ENCODE results near the gene G3BP1. TPM values are rescaled to one million over a fixed set of nuclear protein-coding genes. Genes with fewer than 3 reads are reported as not detected.
A peak's percentile ranks its signal among the peaks of the same experiment; 100 is the strongest.

The G3BP1 gene
- total RNA-seq, 2 donors from 2014 or later, result 57.1 to 60.9 TPM

DNA sequence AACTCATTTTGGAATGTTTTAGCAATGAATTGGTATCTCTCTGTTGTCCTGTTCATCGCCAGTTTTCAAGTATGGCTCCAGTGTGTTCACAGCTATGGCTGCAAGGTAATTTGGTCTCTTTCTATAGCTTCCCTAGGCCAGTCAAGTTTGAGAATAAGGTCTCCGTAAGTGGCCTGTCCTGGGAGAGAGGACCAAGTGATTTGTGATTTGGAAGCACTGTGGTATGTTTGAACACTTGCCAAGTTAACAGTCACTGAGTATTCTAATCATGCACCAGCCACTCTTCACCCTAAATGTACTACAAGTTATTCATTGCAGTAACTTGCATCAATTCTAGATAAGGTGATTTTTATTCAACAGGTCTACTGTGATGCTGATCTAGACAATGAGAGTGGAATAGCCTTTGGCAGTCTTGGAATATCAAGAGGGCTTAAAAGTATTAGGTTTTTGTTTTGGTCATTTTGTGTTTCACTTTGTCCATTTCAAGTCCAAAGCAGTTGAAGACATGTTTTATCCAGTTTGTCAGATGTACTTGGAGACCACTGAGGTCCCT, 41.1 kb downstream of the G3BP1 start:
- H3K36me3 ChIP-seq, result peaks cover 8% of the 10 kb centered on the region
- no peak overlapping the region for H3K4me3 ChIP-seq
- H3K27ac ChIP-seq, result peak overlapping the region; percentile 32 to 79
- H3K9me3 ChIP-seq, result no peaks in the 10 kb centered on the region
- DNase-seq (ENCODE audit: low spot score), result no peak
- H3K4me1 ChIP-seq, result peaks cover 0 to 41% of the 10 kb centered on the region in 2 donors
- TF ChIP-seq, protein P1, sequence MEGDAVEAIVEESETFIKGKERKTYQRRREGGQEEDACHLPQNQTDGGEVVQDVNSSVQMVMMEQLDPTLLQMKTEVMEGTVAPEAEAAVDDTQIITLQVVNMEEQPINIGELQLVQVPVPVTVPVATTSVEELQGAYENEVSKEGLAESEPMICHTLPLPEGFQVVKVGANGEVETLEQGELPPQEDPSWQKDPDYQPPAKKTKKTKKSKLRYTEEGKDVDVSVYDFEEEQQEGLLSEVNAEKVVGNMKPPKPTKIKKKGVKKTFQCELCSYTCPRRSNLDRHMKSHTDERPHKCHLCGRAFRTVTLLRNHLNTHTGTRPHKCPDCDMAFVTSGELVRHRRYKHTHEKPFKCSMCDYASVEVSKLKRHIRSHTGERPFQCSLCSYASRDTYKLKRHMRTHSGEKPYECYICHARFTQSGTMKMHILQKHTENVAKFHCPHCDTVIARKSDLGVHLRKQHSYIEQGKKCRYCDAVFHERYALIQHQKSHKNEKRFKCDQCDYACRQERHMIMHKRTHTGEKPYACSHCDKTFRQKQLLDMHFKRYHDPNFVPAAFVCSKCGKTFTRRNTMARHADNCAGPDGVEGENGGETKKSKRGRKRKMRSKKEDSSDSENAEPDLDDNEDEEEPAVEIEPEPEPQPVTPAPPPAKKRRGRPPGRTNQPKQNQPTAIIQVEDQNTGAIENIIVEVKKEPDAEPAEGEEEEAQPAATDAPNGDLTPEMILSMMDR (IDR thresholded peaks at IDR 0.05), result no peak
- H3K27me3 ChIP-seq, result no peaks in the 10 kb centered on the region

DNA sequence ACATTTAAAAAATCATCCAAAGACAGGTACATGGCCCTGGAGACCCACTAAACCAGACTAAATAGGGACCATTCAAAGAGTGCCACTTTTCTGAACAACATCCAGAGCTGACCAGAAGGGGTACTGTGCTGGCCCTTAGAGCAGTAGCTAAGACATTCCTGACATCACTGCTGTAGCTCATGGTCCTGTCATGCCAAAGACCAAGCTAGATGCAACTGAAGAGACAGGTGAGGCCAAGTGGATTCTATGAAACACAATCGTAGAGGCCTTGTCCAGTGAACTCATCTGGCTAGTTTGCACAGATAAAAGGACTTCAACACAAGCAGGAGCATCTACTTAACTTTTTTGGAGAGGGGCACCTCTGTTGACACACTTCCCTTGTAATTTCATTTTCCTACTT, 43.3 kb downstream of the G3BP1 start:
- Histone ChIP-seq H3K4me1 (peaks cover 0 to 29% of the 10 kb centered on the region in 2 donors), H3K9me3 (no peaks in the 10 kb centered on the region), H3K27ac (no peak overlapping the region), H3K27me3 (no peaks in the 10 kb centered on the region), H3K4me3 (no peak overlapping the region), H3K36me3 (peaks cover 5% of the 10 kb centered on the region)
- DNase-seq (ENCODE audit: low spot score), result no peak
- TF ChIP-seq, protein P1 (IDR thresholded peaks at IDR 0.05), result no peak

DNA sequence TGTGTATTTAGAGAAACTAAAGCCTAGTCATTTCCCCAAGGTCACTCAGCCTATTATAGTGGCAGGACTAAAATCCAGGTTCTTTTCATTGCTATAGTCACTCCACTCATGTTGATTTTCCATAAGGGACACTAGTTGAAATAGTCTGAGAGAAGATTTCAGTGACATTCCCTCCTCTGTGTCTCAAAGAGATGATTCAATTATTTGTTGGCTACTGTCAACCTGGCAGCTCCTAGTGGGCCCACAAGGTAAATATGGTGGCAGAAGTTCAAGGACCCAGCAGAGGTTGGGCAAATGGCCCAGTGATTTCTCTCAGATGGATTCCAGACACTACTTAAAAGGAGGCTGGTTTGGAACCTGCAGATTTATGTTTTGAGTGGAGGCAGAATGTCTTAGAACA, 48.1 kb downstream of the G3BP1 start:
- Histone ChIP-seq H3K36me3 (no peaks in the 10 kb centered on the region), H3K27me3 (no peaks in the 10 kb centered on the region), H3K4me1 (peaks cover 0 to 5% of the 10 kb centered on the region in 2 donors), H3K9me3 (no peaks in the 10 kb centered on the region), H3K4me3 (no peak overlapping the region), H3K27ac (no peak overlapping the region)
- TF ChIP-seq, protein P1 (IDR thresholded peaks at IDR 0.05), result no peak
- no peak for DNase-seq (ENCODE audit: low spot score)

DNA sequence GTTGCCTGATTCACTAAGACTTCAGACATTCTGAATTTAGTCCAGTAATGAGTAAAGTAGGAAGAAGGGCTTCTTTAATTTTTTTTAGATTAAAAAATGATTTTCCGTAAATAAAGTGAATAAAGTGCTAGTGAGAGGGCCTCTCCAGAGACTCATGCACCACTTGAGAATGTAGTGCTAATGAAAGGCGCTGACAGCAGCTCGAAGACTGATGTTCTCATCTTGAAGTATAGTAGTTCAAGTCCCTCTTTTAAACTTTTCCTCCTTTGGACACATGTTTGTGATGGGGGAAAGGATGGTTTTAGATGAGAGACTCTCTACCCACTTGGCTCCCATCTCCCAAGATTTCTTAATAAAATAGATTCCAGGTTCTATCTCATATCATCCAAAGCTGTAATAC, 48.5 kb downstream of the G3BP1 start:
- H3K4me3 ChIP-seq, result no peak overlapping the region
- TF ChIP-seq, protein P1 (IDR thresholded peaks at IDR 0.05), result no peak
- H3K36me3 ChIP-seq, result no peaks in the 10 kb centered on the region
- H3K9me3 ChIP-seq, result no peaks in the 10 kb centered on the region
- no peak for DNase-seq (ENCODE audit: low spot score)
- no peak overlapping the region for H3K27ac ChIP-seq
- H3K4me1 ChIP-seq, result peaks cover 0 to 5% of the 10 kb centered on the region in 2 donors
- H3K27me3 ChIP-seq, result no peaks in the 10 kb centered on the region

DNA sequence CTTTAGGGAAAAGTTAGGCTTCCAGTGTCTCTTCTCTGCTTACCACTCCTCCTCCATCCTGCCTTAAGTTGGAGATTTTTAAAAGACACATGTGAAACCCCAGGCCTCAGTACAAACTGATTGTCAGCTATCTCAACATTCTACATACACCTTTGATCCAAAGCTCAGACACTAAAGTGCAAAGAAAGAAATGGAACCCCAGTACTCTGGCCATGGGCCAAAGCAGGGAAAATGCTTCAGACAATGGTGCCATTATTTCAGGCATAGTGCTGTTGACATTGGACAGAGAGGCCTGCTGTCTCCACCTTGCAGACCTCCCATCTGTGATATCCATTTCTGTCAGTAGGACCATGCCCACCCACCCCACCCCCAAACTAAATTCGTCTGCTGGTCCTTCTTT, 49.1 kb downstream of the G3BP1 start:
- H3K4me3 ChIP-seq, result no peak overlapping the region
- no peaks in the 10 kb centered on the region for H3K9me3 ChIP-seq
- H3K27me3 ChIP-seq, result no peaks in the 10 kb centered on the region
- DNase-seq (ENCODE audit: low spot score), result no peak
- TF ChIP-seq, protein P1 (IDR thresholded peaks at IDR 0.05), result no peak
- no peaks in the 10 kb centered on the region for H3K36me3 ChIP-seq
- H3K27ac ChIP-seq, result no peak overlapping the region
- peaks cover 0 to 5% of the 10 kb centered on the region in 2 donors for H3K4me1 ChIP-seq

DNA sequence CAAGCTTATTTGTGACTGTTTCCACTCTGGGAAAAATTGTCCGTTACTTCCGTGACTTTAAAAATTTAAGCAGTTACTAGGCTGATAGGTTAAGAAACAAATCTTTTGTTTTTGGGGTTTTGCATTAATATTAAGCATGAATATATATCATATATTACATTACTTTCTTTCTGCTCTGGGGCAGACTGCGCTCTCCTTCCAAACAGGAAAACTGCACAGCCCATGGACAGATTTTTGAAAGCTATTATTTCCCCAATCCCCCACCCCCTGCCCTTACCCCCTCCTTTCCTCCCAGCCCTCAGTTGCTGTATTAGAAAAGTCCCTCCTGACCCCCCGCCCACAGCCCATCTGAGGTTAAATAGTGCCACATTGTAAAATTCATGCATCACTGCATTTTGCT, 50.4 kb downstream of the G3BP1 start:
- no peaks in the 10 kb centered on the region for H3K36me3 ChIP-seq
- H3K27ac ChIP-seq, result no peak overlapping the region
- H3K27me3 ChIP-seq, result no peaks in the 10 kb centered on the region
- TF ChIP-seq, protein P1 (IDR thresholded peaks at IDR 0.05), result no peak
- peaks cover 0 to 5% of the 10 kb centered on the region in 2 donors for H3K4me1 ChIP-seq
- no peak for DNase-seq (ENCODE audit: low spot score)
- H3K4me3 ChIP-seq, result no peak overlapping the region
- H3K9me3 ChIP-seq, result no peaks in the 10 kb centered on the region
